HepG2 (cell line): ENCODE results near the gene ALB. TPM values are rescaled to one million over a fixed set of nuclear protein-coding genes. Genes with fewer than 3 reads are reported as not detected.

Experiments
- CBFB ChIP-seq: sonication (generic); formaldehyde crosslinking; IDR thresholded peaks from 2 replicates; pipeline ENCODE4 v1.4.0; 2020; ENCODE audit warnings: missing genetic modification reagents
- HNRNPLL ChIP-seq: fragments of 200-400 bp; formaldehyde crosslinking; IDR thresholded peaks from 2 replicates; pipeline ENCODE4 v1.6.1; 2017; ENCODE audit warnings: mild to moderate bottlenecking, low read depth, low read length; ENCODE audit not compliant: poor library complexity, severe bottlenecking
- IKZF4 ChIP-seq: sonication (generic); formaldehyde crosslinking; IDR thresholded peaks from 2 replicates; pipeline ENCODE4 v1.5.1; 2020; ENCODE audit warnings: borderline replicate concordance, mild to moderate bottlenecking, low read depth, missing genetic modification reagents; ENCODE audit errors: not compliant biosample characterization
- MXI1 ChIP-seq: IDR thresholded peaks from 3 replicates; pipeline ENCODE4 v1.6.1; 2012; ENCODE audit warnings: low read depth, low read length, inconsistent platforms, borderline replicate concordance
- RERE ChIP-seq: IDR thresholded peaks from 2 replicates; pipeline ENCODE4 v1.6.1; 2016; ENCODE audit warnings: low read depth, missing genetic modification reagents, missing compliant biosample characterization
- ZC3H13 ChIP-seq: sonication (generic); formaldehyde crosslinking; IDR thresholded peaks from 2 replicates; pipeline ENCODE4 v1.8.1; 2023; ENCODE audit warnings: mild to moderate bottlenecking, missing genetic modification reagents, moderate library complexity
- ZHX1 ChIP-seq: sonication (generic); formaldehyde crosslinking; IDR thresholded peaks from 2 replicates; pipeline ENCODE4 v1.8.1; 2022; ENCODE audit warnings: low read depth, mild to moderate bottlenecking, missing genetic modification reagents
- ZNF775 ChIP-seq: sonication (generic); formaldehyde crosslinking; IDR thresholded peaks from 2 replicates; pipeline ENCODE4 v1.4.0; 2020; ENCODE audit warnings: missing genetic modification reagents, mild to moderate bottlenecking, moderate library complexity, borderline replicate concordance
- ZNF800 ChIP-seq: sonication (generic); formaldehyde crosslinking; IDR thresholded peaks from 2 replicates; pipeline ENCODE4 v1.4.0; 2020; ENCODE audit warnings: missing genetic modification reagents
- polyA plus RNA-seq, 8 experiments: library from polyadenylated mRNA; depleted of rRNA in 3 of 8; stranded (reverse) in 7 of 8; unstranded in 1 of 8; fragments of >200 nt; fragmentation: Illumina TruSeq in 4 of 8; extraction: Trizol in 4 of 8; gene quantifications; 2 replicates each; pipeline versions ENCODE4 v1.2.1 to v1.2.3, GENCODE V29; 2011 to 2016; ENCODE audit warnings: low read depth in 4 of 8, missing spikeins in 1 of 8, mixed read lengths in 1 of 8; ENCODE audit not compliant: insufficient read depth in 1 of 8
- total RNA-seq, 5 experiments: library from RNA; depleted of rRNA; stranded (reverse); fragments of >200 nt; fragmentation: Illumina TruSeq; extraction: Trizol; gene quantifications; 2 replicates each; pipeline ENCODE4 v1.2.3, GENCODE V29; 2016; ENCODE audit warnings: low read depth in 1 of 5
- TF ChIP-seq, protein P1 (sequence below): sonication (generic); formaldehyde crosslinking; IDR thresholded peaks from 2 replicates; pipeline ENCODE4 v1.4.0; 2020; ENCODE audit warnings: mild to moderate bottlenecking, missing genetic modification reagents

Gene ALB
- total and polyA plus RNA-seq, 2 of the 13 experiments (the other 11 are each of a cell fraction or from before 2014, with no cell fraction given), result 22,259 to 22,625 TPM

GRCh38 chr4:73432169-73433000, 28.3 kb downstream of the ALB start (continued):
- TF ChIP-seq RERE (CRISPR knock-in tag) (peak; percentile 82), HNRNPLL (no peak), ZNF775 (CRISPR knock-in tag) (no peak), CBFB (CRISPR knock-in tag) (no peak), MXI1 (no peak), ZC3H13 (CRISPR knock-in tag) (no peak), ZHX1 (CRISPR knock-in tag) (no peak), IKZF4 (CRISPR knock-in tag) (no peak), ZNF800 (CRISPR knock-in tag) (0 out of 2 replicates have a peak, but pooled peaks have one; percentile 40)
- TF ChIP-seq, protein P1, sequence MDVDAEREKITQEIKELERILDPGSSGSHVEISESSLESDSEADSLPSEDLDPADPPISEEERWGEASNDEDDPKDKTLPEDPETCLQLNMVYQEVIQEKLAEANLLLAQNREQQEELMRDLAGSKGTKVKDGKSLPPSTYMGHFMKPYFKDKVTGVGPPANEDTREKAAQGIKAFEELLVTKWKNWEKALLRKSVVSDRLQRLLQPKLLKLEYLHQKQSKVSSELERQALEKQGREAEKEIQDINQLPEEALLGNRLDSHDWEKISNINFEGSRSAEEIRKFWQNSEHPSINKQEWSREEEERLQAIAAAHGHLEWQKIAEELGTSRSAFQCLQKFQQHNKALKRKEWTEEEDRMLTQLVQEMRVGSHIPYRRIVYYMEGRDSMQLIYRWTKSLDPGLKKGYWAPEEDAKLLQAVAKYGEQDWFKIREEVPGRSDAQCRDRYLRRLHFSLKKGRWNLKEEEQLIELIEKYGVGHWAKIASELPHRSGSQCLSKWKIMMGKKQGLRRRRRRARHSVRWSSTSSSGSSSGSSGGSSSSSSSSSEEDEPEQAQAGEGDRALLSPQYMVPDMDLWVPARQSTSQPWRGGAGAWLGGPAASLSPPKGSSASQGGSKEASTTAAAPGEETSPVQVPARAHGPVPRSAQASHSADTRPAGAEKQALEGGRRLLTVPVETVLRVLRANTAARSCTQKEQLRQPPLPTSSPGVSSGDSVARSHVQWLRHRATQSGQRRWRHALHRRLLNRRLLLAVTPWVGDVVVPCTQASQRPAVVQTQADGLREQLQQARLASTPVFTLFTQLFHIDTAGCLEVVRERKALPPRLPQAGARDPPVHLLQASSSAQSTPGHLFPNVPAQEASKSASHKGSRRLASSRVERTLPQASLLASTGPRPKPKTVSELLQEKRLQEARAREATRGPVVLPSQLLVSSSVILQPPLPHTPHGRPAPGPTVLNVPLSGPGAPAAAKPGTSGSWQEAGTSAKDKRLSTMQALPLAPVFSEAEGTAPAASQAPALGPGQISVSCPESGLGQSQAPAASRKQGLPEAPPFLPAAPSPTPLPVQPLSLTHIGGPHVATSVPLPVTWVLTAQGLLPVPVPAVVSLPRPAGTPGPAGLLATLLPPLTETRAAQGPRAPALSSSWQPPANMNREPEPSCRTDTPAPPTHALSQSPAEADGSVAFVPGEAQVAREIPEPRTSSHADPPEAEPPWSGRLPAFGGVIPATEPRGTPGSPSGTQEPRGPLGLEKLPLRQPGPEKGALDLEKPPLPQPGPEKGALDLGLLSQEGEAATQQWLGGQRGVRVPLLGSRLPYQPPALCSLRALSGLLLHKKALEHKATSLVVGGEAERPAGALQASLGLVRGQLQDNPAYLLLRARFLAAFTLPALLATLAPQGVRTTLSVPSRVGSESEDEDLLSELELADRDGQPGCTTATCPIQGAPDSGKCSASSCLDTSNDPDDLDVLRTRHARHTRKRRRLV, result no peak
